PC-3 (cell line): ENCODE data around the gene NACC1. TPM values are rescaled to one million over a fixed set of nuclear protein-coding genes. Genes with fewer than 3 reads are reported as not detected.

Source experiments
- ATAC-seq: fragments of 200-7000 bp; cut with Tn5 transposase; 2 replicates; pipeline ENCODE4 v1.9.1; 2020; ENCODE audit warnings: mild to moderate bottlenecking, moderate library complexity
- BruUV-seq: library from RNA; stranded (reverse); fragments of 400-500 nt; replicated peaks from 2 replicates; lab custom pipeline; 2021; lab: Mats Ljungman, UMichigan
- CTCF ChIA-PET: fragments of 300-600 bp; sonication (Branson Sonifier 250); formaldehyde crosslinking; loops from one replicate; lab custom pipeline; 2022; ENCODE audit warnings: antibody characterized with exemption; lab: Charles Lee
- POLR2A ChIA-PET: fragments of 300-600 bp; sonication (Branson Sonifier 250); formaldehyde crosslinking; loops from one replicate; lab custom pipeline; 2022; ENCODE audit warnings: antibody characterized with exemption; ENCODE audit not compliant: unreplicated experiment; lab: Charles Lee
- DNase-seq: peaks from one replicate; pipeline ENCODE4 v3.0.0-alpha.2; 2015
- H2AFZ ChIP-seq: fragments of 300-600 bp; sonication (generic); 2 replicates; pipeline ENCODE4 v1.6.0; 2016; ENCODE audit warnings: antibody characterized with exemption, low read length
- H3F3A ChIP-seq: fragments of 300-600 bp; sonication (generic); one replicate; pipeline ENCODE4 v1.6.0; 2017; ENCODE audit warnings: antibody characterized with exemption, low read length, control low read depth, mild to moderate bottlenecking; ENCODE audit not compliant: unreplicated experiment
- H3K27ac ChIP-seq: fragments of 300-600 bp; sonication (generic); 2 replicates; pipeline ENCODE4 v1.5.1; 2016; ENCODE audit warnings: mild to moderate bottlenecking, low read length
- H3K27me3 ChIP-seq: fragments of 300-600 bp; sonication (generic); 2 replicates; pipeline ENCODE4 v1.6.1; 2016; ENCODE audit warnings: low read length, mixed read lengths
- H3K36me3 ChIP-seq: fragments of 300-600 bp; sonication (generic); 2 replicates; pipeline ENCODE4 v1.6.1; 2016; ENCODE audit warnings: low read depth, mixed run types, low read length, mixed read lengths
- H3K4me1 ChIP-seq: fragments of 300-600 bp; sonication (generic); 2 replicates; pipeline ENCODE4 v1.5.1; 2016; ENCODE audit warnings: low read length; ENCODE audit not compliant: insufficient read depth
- H3K4me2 ChIP-seq: fragments of 300-600 bp; sonication (generic); 2 replicates; pipeline ENCODE4 v1.6.0; 2016; ENCODE audit warnings: low read length
- H3K4me3 ChIP-seq: fragments of 300-600 bp; sonication (generic); 2 replicates; pipeline ENCODE4 v1.5.1; 2016; ENCODE audit warnings: mild to moderate bottlenecking, low read length, mixed read lengths
- H3K79me2 ChIP-seq: fragments of 300-600 bp; sonication (generic); 2 replicates; pipeline ENCODE4 v1.6.1; 2017; ENCODE audit warnings: low read length, mixed read lengths
- H3K9ac ChIP-seq: fragments of 300-600 bp; sonication (generic); 2 replicates; pipeline ENCODE4 v1.6.0; 2016; ENCODE audit warnings: mild to moderate bottlenecking, low read length
- H3K9me2 ChIP-seq: fragments of 300-600 bp; sonication (generic); replicated peaks from 2 replicates; pipeline ENCODE4 v1.6.1; 2016; ENCODE audit warnings: mixed run types, low read length, mixed read lengths
- H3K9me3 ChIP-seq: fragments of 300-600 bp; sonication (generic); 2 replicates; pipeline ENCODE4 v1.6.1; 2016; ENCODE audit warnings: low read length, mixed read lengths
- H4K20me1 ChIP-seq: fragments of 300-600 bp; sonication (generic); 2 replicates; pipeline ENCODE4 v1.6.1; 2016; ENCODE audit warnings: low read length, mixed read lengths
- EZH2 ChIP-seq: fragments of 300-600 bp; sonication (generic); IDR thresholded peaks from one replicate; pipeline ENCODE4 v1.6.1; 2017; ENCODE audit warnings: antibody characterized with exemption, mild to moderate bottlenecking, low read length; ENCODE audit not compliant: unreplicated experiment
- EZH2phosphoT487 ChIP-seq: fragments of 300-600 bp; sonication (generic); IDR thresholded peaks from 2 replicates; pipeline ENCODE4 v1.6.1; 2018; ENCODE audit warnings: mild to moderate bottlenecking, antibody characterized with exemption, low read length, borderline replicate concordance
- intact Hi-C: fragments of 100-400 bp; cut with micrococcal nuclease; formaldehyde crosslinking; loops from 2 replicates; pipeline ENCODE4 v1.9.0; 2023
- total RNA-seq: library from RNA; depleted of rRNA; stranded (reverse); fragments of >200 nt; gene quantifications from 2 replicates; pipeline ENCODE4 v1.2.3, GENCODE V29; 2014
- TF ChIP-seq, protein P1 (sequence below): fragments of 300-600 bp; sonication (generic); conservative IDR thresholded peaks from 2 replicates; pipeline ENCODE4 v1.5.1; 2017; ENCODE audit warnings: antibody characterized with exemption, low read depth, mild to moderate bottlenecking, low read length

Gene NACC1
- total RNA-seq, 1 experiment from 2014 or later = 266 TPM

DNA sequence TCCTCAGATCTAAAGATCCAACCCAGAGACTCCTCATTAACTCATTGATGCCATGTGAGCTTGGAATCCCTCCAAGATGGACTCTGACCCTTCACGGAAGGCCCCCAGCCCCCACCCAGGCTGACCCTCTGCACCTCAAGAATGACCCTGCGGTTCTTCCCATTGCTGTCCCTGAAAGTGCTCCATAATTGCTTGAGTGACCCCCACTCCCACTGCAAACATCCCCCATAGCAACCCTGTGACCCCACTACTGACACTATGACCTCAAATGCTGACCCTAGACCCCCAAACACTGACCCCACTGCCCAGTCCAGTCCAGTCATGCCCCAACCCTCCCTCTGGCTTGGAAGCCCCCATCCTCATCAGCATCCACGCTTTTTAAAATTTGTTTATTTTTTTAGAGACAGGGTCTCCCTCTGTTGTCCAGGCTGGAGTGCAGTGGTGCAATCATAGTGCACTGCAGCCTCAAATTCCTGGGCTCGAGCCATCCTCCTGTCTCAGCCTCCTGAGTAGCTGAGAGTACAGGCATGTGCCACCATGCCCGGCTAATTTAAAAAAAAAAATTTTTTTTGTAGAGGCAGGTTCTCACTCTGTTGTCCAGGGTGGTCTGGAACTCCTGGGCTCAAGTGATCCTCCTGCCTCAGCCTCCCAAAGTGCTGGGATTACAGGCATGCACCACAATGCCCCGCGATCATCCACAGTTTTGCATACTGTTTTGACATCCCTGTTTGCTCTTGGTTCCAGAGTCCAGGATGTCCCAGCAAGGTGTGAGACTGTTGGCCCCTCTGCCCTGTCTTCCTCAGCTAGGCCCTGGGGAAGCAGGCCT is 16.3 kb upstream of the NACC1 start:
- no peaks in the 10 kb centered on the region for H3K36me3 ChIP-seq
- H3K4me3 ChIP-seq = peak overlapping the region; percentile 51; the same call in 1 of the 2 replicates
- H3K9me2 ChIP-seq = no peaks in the 10 kb centered on the region
- H3K27me3 ChIP-seq = no peaks in the 10 kb centered on the region
- no peaks in the 10 kb centered on the region for H3K9me3 ChIP-seq
- H4K20me1 ChIP-seq = no peaks in the 10 kb centered on the region
- peaks cover 13% of the 10 kb centered on the region; the same call in 1 of the 2 replicates for H3K4me1 ChIP-seq
- peak overlapping the region; percentile 31 for H3K9ac ChIP-seq
- ATAC-seq = peak; percentile 4
- H3F3A ChIP-seq = no peaks in the 10 kb centered on the region
- peak overlapping the region; percentile 69; the same call in 1 of the 2 replicates for H2AFZ ChIP-seq
- intact Hi-C loops = loop anchor here (5.0 kb wide), 1 partner anchor 50 kb away; the partner anchor contains the start of genes IER2 and STX10
- CTCF ChIA-PET = interaction anchor here (0.8 to 1.0 kb wide), 2 partner anchors 160 to 488 kb away, joined by 3 to 16 read pairs; no protein-coding TSS in a partner anchor
- no peak for DNase-seq
- TF ChIP-seq EZH2 = no peak
- TF ChIP-seq, protein P1, sequence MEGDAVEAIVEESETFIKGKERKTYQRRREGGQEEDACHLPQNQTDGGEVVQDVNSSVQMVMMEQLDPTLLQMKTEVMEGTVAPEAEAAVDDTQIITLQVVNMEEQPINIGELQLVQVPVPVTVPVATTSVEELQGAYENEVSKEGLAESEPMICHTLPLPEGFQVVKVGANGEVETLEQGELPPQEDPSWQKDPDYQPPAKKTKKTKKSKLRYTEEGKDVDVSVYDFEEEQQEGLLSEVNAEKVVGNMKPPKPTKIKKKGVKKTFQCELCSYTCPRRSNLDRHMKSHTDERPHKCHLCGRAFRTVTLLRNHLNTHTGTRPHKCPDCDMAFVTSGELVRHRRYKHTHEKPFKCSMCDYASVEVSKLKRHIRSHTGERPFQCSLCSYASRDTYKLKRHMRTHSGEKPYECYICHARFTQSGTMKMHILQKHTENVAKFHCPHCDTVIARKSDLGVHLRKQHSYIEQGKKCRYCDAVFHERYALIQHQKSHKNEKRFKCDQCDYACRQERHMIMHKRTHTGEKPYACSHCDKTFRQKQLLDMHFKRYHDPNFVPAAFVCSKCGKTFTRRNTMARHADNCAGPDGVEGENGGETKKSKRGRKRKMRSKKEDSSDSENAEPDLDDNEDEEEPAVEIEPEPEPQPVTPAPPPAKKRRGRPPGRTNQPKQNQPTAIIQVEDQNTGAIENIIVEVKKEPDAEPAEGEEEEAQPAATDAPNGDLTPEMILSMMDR = no peak
- TF ChIP-seq EZH2phosphoT487 = no peak
- POLR2A ChIA-PET = no interaction called here
- no peaks in the 10 kb centered on the region for H3K79me2 ChIP-seq
- H3K27ac ChIP-seq = no peak overlapping the region
- peak overlapping the region; percentile 73 for H3K4me2 ChIP-seq
- no TSS peak for BruUV-seq

DNA sequence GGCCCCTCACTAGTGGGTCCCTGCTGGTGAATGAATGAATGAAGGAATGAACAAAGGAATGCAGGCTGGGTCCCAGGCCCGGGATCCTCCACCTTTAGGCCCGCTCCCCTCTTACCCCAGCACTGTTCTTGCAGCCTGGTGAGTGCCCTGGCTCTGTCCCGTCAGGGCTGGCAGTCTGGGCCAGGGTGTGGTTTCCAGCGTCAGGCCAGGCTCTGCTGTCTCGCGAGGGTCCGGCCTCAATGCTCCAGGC is 15.7 kb upstream of the NACC1 start:
- Histone ChIP-seq H3K4me1 (peaks cover 13% of the 10 kb centered on the region; the same call in 1 of the 2 replicates), H3K9me3 (no peaks in the 10 kb centered on the region), H3K4me2 (peak overlapping the region; percentile 73), H3K27me3 (no peaks in the 10 kb centered on the region), H3K9me2 (no peaks in the 10 kb centered on the region), H4K20me1 (no peaks in the 10 kb centered on the region), H3K79me2 (no peaks in the 10 kb centered on the region), H3K36me3 (0 out of 2 replicates have a peak, but pooled peaks cover under 1% of the 10 kb centered on the region), H3F3A (no peaks in the 10 kb centered on the region), H3K27ac (no peak overlapping the region), H2AFZ (peak overlapping the region; percentile 69), H3K4me3 (peak overlapping the region; percentile 51), H3K9ac (peak overlapping the region; percentile 31)
- BruUV-seq = no TSS peak
- TF ChIP-seq EZH2phosphoT487 = no peak
- TF ChIP-seq, protein P1 = no peak
- no peak for TF ChIP-seq EZH2
- intact Hi-C loops = loop anchor here (5.0 kb wide), 1 partner anchor 50 kb away; the partner anchor contains the start of genes IER2 and STX10
- DNase-seq (no peak), ATAC-seq (peak; percentile 59)
- POLR2A ChIA-PET = no interaction called here
- CTCF ChIA-PET = no interaction called here
